Umbilical cord (tissue), 1 donor: ENCODE measurements around the gene UAP1. TPM values are rescaled to one million over a fixed set of nuclear protein-coding genes. Genes with fewer than 3 reads are reported as not detected.

ENCODE experiments used
- total RNA-seq: library from RNA; depleted of rRNA; stranded (reverse); fragments of >200 nt; gene quantifications from one replicate; pipeline ENCODE4 v1.2.3, GENCODE V29; 2014; ENCODE audit warnings: low replicate concordance; ENCODE audit not compliant: insufficient read depth

Gene UAP1
- total RNA-seq, 1 donor from 2014 or later: 103 TPM

Other genes with a start within 250 kb of the UAP1 start
- gene SPATA46, start 184.9 kb upstream of the UAP1 start, total RNA-seq: not detected
- 1.7 TPM for gene C1orf226, start 180.0 kb upstream of the UAP1 start, total RNA-seq
- not detected for gene SH2D1B, start 149.6 kb upstream of the UAP1 start, total RNA-seq
- gene UHMK1, start 63.9 kb upstream of the UAP1 start, total RNA-seq: 42.6 TPM
- 69.6 TPM for gene DDR2, start 70.7 kb downstream of the UAP1 start, total RNA-seq
- gene HSD17B7, start 229.0 kb downstream of the UAP1 start, total RNA-seq: 16.9 TPM